ENCODE data around the gene HK1.

The HK1 gene

GRCh38 chr10:69382382-69383117 is 104.3 kb downstream of the HK1 start:
- DNase-seq: no peak

DNA sequence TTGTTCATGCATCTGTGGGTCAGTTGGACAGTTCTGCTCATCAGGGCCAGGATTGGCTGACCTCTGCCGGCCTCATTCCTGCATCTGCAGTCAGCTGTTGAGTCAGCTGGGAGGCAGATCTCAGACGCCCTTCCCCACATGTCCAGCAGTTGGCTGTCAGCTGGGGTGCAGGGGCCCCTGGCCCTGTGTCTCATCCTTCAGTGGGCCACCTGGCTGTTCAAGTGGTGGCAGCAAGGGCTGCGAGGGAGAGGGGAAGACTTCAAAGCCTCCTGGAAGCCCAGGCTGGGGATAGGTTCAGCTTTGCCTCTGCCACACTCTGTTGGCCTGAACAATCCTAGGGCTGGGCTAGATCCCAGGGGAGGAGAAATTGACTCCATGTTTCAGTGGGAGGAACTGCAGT is 105.3 kb downstream of the HK1 start:
- no peak for DNase-seq

DNA sequence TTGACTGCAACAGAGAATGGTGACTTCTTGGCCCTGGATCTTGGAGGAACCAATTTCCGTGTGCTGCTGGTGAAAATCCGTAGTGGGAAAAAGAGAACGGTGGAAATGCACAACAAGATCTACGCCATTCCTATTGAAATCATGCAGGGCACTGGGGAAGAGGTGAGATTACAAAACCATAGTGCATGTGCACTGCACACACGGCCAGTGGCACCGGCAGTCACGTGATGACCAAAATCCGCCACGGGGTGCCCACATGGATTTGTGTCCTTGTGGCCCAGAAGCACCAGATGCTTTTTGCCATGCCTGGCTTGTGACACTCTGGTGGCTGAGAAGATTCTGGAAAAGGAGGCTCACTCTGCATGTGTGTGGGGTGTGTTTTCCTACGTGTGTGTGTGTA is 106.0 kb downstream of the HK1 start:
- no peak for DNase-seq

DNA sequence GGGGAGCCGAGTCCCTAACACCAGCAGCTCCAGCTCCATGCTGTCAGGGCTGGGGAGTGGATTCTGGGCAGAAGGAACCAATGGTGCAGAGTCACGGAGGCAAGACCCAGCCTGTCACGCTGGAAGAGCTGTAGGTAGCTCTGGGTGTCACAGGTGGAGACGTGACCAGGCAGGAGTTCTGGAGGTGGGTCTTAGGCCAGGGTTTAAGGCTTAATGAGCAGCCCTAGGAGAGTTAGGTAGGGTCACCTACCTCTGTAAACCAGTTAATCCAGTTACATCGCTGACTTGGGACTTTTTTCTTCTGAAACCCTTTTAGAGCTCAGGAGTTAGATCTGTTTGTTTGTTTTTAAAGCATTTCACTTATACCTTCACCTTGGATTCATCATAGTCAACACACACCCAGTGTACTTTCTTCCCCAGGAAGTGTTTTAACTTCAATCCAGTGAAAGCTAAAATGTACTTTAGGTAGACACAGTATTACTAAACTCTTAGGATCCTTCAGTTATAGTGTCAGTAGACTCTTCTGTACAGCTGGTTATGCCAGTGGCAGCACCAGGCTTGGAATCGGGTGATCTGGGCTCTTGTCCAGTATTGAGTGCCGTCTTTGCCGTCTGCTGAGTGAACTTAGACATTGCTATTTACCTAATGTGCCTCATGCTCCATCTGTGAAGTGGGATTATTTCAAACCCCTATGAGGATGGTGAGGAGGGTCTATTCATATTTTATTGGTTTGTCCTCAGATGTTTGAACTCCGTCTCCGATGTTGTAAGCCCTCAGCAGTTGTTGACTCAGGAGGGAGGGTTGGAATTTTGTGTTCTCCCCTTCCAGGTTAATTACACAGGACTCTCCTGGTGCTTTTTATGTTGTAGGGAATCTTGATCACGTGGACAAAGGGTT is 107.4 kb downstream of the HK1 start:
- no peak for DNase-seq

DNA sequence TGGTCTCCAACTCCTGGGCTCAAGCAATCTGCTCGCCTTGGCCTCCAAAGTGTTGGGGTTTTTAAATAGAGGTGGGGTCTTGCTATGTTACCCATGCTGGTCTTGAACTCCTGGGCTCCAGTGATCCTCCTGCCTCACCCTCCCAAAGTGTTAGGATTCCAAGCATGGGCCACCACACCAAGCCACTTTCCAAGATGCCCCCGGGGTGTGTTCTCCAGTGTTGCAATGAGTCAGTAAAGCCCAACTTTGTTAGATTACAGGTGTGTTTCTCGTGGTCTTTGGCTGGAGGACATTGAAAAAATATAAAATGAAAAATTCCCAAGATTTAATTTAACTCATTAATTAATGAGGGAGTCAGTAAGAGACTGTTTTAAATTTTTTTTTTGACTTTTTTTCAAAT is 109.2 kb downstream of the HK1 start:
- no peak for DNase-seq

GRCh38 chr10:69388488-69388887 is 110.2 kb downstream of the HK1 start:
- no peak for DNase-seq

GRCh38 chr10:69389827-69390490 is 111.7 kb downstream of the HK1 start:
- no peak for DNase-seq

GRCh38 chr10:69391158-69391557 is 112.9 kb downstream of the HK1 start:
- DNase-seq: no peak

GRCh38 chr10:69392481-69393000 is 114.2 kb downstream of the HK1 start:
- DNase-seq: peak; percentile 85

- no peak for DNase-seq
Observed at GRCh38 chr10:69394020-69394419, 115.7 kb downstream of the HK1 start.

GRCh38 chr10:69397972-69398371 is 119.7 kb downstream of the HK1 start:
- DNase-seq: no peak

DNA sequence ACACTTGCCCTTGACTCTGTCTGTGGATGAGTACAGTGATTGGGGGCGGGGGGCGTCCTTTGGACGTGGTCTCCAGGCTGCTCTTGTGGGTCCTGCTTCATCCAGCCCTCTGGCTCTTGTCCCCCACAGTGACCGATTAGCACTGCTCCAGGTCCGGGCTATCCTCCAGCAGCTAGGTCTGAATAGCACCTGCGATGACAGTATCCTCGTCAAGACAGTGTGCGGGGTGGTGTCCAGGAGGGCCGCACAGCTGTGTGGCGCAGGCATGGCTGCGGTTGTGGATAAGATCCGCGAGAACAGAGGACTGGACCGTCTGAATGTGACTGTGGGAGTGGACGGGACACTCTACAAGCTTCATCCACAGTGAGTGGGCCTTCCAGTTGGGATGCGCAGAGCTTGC is 120.2 kb downstream of the HK1 start:
- no peak for DNase-seq

- no peak for DNase-seq
Observed at GRCh38 chr10:69400936-69401335, 122.6 kb downstream of the HK1 start.

- no peak for DNase-seq
Observed at GRCh38 chr10:69401416-69401815, 123.1 kb downstream of the HK1 start.

DNA sequence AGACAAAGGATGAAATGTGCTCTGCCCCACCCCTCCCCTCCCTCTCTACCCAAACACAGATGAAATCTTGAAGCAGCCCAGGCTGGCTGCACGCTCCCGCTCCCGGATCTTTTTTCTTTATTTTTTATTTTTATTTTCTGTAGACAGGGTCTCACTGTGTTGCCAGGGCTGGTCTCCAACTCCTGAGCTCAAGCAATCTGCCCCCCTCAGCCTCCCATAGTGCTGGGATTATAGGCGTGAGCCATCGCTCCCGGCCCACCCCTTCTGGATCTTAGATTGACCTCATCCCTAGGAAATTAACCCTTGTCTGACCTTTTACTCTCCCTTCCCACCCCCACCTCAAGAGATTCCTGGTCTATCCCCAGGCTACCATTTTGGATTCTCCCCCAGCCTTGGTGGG is 124.1 kb downstream of the HK1 start:
- no peak for DNase-seq

GRCh38 chr10:69403066-69403465 is 124.8 kb downstream of the HK1 start:
- DNase-seq: no peak

GRCh38 chr10:69403519-69403918 is 125.2 kb downstream of the HK1 start:
- DNase-seq: no peak

DNA sequence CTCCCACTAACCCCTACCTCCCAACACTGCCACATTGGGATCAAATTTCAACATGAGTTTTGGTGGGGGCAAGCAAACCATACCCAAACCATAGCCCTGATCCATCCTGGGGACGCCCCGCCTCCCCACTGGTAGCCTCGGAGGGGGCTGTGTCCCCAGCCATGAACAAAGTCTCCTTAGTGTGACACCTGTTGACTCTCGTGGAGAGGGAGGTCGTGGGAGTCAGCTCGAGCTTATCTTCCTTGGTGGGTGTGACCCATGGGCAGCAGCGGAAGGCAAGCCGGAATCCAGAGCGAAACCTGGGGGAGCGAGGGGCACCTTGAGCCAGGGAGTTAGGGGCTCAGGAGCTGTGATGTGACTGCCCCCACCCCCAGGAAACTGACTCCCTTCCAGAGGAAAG is 126.5 kb downstream of the HK1 start:
- no peak for DNase-seq

DNA sequence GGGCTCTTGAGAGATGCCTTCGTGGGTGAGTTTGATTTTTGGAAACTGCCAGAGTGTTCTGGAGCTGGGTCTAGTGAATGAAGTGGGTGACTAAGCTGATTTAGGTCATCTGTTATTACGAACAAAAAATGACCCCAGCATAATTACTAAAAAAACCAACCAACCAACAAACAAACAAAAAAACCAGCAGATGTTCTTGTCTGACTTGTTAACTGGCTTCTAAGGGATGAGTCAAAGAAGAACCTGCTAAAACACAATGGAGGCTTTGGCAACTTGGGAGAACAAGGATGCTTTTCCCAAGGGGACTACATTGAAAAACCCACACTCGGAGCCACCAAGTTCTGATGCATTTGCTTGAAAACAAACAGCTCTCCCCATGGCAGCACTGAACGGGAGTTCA is 126.9 kb downstream of the HK1 start:
- DNase-seq: no peak

- peak in 1 of 2 experiments; percentile 39 for DNase-seq
Observed at GRCh38 chr10:69406302-69406811, 128.1 kb downstream of the HK1 start.

GRCh38 chr10:69406816-69407580 is 128.7 kb downstream of the HK1 start:
- peak in 1 of 2 experiments; percentile 38 for DNase-seq

GRCh38 chr10:69407621-69408301 is 129.5 kb downstream of the HK1 start:
- DNase-seq: peak; percentile 56 to 57

Measured in activated T-cell treated with anti-CD3 and anti-CD28 coated beads, Interleukin-2, amount 50 U/mL, for 48 hours (primary cell).